ENCODE data around the gene PRXL2B.
A peak's percentile ranks its signal among the peaks of the same experiment; 100 is the strongest.

The PRXL2B gene

DNA sequence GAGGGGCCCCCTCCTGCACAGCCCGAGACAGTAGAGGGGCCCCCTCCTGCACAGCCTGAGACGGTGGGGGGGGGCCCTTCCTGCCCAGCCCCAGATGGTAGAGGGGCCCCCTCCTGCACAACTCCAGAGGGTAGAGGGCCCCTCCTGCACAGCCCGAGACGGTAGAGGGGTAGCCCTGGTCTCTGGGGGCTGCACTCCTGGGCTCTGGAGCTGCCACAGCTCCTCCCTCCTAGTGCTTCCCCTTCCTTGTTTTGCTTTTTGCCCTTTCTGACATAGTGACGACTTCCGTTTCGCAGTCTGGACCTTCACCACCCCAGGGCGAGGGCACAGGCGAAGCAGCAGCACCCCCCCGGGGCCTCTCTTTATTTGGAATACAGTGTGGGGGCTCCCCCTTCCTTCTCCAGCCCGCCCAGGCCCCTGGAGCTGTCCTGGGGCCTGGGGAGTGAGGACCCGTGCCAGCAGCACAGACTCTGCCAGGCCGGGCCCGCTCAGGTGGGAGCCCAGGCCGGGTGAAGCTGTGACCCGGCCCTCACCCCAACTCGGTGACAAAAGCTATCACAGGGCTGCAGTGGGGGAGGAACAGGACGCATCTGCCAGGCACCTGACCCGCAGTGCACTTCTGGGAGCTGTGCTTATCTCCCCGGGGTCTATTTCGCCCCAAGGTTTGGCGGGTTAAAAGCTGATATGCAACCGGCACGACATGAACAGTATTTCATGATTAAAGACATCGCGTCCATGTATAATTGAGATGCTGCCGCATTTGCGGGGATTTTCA is 1.1 kb upstream of the PRXL2B start:
- peak; percentile 50 for DNase-seq (ENCODE audit: low spot score)

DNA sequence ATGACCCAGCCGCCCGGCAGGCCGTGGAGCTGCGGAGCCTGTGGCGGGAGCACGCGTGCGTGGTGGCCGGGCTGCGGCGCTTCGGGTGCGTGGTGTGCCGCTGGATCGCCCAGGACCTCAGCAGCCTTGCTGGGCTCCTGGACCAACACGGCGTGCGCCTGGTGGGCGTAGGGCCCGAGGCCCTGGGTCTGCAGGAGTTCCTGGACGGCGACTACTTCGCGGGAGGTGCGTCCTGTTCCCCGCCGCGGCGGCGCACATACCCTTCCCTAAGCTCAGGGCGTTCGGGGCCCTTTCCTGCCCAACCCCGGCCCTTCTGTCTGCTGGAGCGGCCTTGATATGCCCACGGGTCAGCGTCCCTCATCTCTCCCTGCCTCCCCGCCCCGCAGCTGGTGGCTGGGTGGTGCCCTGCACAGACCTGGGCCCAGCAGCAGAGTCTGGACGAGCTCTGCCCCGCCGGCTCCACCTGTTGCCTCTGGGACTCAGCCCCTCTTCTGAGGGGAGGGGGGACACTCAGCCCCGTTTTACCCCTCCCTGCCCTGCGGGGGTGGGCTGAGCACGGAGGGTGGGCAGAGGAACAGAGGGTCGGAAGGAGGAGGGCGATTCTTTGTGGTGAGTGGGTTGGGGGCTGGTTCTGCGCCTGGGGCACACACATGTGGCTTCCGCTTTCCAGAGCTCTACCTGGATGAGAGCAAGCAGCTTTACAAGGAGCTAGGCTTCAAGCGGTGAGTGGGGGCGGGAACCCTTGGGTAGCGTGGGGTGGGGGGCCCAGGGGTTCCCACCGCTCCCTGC is 688 bp downstream of the PRXL2B start:
- DNase-seq (ENCODE audit: low spot score) = no peak

DNA sequence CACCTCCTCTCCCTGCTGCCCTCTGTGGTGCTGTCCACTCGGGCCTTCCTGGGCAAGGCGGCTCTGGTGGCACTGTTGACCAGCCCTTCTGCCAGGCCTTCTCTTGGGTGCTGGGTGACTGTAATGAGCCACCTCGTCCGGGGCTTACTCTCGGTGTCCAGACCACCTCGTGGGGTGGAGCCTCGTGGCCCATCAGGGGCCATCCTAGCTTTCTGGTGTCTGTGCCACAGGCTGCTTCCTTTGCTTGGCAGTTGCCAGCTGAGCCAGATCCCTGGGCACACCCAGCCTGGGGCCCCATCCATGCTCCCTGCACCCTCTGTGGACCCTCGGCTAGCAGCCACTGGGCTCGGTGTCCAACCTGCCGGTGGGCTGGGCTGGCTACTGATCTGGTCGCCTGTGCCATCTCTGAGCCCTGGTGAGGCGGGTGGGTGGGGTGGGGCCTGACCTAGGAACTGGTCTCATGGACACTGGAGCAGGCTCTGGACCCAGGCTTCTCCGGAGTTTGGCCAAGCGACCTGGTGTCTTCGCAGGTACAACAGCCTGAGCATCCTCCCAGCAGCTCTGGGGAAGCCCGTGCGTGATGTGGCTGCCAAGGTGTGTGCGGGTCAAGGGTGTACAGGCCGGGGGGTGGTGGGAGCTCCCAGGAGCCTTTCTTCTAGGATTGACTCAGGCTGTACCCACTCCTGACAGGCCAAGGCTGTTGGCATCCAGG is 1.4 kb downstream of the PRXL2B start:
- no peak for DNase-seq (ENCODE audit: low spot score)

DNA sequence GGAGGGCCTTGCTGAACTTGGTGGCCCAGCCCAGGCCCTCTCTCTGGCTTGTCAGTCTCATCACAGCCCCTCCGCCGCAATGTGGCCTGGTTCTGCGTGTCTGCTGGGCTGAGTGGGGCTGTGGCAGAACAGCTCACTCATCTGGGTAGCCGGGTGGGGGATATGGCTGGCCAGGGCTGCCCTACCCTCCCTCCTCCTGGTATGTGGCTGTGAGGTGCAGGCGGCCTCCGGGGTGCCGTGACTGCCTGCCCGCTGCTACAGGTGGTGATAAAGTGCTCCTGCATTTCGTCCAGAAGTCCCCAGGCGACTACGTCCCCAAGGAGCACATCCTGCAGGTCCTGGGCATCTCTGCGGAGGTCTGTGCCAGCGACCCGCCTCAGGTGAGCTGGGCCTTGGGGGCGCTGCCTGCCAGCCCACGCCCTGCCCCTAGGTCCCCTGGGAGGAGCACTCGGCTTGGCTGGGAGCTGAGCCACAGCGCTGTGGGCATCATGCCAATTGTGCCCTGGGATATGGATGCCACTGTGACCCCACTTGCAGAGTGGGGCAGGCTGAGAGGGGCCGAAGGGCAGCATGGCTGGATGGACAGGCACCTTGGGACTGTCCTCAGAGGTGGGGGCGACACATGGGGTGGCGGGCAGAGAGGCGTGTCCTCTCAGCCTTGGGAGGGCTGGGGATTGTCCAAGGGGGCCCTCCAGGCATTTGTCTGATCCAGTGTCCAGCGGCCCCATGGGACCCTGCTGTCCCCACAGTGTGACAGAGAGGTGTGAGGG is 2.3 kb downstream of the PRXL2B start:
- DNase-seq (ENCODE audit: low spot score) = no peak

DNA sequence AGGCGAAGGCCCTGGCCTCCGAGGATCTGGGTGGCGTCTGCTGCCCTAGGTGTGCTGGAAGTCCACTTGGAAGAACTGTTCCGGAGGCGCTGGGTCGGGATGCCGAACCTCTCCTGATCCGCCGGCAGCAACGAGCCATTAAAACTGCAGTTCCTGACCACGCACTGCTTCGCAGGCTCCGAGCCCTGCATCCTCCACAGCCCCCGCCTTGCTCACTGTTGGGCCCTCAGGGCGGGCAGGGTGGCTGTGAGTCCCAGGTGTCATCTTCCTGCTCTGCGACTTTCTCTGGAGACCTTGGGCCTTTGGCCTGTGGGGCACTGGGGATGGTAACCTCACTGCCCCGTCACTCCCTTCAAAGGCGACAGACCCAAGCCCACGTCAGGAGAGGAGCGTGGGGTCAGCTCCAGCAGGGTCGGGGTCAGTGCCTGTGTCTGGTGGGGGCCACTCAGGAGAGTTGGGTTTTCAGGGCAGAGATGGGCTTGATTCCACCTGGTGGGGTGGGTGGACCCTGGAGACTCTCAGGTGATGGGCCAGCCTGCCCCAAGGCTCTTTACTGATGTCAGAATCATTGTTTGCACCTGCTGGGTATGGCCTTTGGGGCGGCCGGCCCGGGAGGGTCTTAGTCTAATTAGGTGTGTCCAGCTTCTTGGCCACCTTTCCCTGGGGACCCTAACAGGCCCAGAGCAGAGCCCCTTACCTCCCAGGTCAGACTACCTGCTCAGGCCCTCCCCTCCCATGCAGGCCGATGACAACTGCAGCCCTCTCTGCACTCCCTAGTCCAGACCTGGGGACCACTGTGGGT is 3.1 kb downstream of the PRXL2B start:
- DNase-seq (ENCODE audit: low spot score) = no peak

DNA sequence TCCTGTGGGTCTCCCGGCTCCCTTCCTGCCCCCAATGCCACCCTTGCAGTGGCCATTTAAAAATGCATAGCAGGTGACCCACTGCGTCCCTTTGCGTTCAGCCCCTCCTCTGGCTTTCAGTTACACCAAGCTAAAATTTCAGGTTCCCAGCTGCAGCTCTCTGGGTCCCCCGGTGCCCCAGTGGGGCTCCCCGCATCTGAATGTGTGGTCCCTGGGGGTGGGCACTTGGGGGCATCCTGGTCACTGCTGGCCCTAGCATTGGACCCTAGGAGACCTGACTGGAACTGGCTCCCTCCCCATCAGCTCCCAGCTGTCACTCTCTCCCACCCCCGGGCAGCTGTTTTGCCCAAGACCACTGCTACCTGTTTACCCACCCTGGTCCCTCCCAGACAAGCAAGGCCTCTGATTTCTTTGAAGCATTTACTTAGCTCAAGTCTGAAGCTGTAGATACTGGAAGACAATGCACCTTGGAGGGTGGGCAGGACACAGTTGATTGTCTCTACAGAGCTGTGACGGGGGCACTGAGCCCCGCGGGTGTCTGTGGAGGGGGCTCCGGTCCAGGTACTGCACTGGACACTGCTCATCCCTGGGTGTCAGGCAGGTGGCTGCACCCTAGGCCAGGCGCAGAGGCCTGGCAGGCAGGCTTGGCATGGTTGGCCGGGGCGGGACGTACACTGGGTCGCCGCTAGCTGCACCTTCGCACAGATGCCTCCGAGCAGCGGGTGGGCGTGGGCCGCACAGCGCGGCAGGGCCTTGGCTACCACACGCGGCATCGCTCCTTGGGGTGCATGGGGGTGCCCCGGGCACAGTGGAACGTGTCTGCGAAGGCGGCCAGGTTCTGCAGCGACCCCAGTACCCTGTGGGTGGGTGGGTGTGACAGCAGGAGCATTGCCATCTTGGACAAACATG is 3.9 kb downstream of the PRXL2B start:
- DNase-seq (ENCODE audit: low spot score) = no peak

DNA sequence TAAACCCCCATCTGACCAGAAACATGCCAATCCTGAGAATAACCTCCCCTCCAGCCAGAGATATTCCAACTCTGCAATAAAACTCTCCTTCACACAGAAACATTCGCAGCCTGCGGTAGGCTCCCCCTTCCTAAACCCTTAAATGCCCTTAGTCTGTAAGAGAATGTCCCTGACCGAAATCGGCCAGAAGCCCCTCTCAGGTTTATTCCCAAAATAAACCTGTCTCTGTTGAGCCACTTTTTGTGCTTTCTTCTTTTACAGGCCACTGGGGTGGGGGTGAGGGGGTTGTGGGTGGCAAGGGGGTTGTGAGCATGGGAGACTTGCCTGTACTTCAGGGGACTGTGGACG is 4.6 kb downstream of the PRXL2B start:
- DNase-seq (ENCODE audit: low spot score) = no peak

DNA sequence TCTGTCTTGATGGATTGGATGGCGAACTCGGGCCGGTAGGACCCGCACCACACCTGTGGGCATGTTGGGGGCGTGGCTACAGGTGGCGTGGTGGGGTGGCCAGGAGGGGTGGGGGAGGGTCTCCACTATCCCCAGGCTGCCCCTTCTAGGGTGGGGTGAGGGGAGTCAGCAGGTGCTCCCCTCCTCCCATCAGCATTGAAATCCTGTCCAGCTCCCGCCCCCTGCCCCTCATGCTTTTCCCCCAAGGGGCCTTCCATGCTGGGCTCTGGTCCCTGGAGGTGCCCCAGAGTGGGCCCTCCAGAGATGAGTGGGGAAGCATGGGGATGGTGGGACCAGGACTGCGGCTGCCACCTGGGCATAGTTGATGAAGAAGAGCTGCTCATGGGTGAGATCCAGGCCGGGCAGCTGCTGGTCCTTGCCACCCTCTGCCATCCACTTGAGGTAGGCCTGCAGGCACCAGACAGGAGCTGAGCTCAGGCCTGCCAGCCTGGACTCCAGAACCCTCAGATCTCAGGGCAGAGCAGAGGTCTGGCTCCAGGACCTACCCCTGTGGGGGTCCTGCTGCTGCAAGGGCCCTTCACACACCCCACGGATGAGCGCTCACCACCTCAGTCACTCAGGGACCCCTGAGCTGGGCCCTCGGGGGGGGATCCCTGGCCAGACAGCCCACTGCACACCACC is 5.1 kb downstream of the PRXL2B start:
- no peak for DNase-seq (ENCODE audit: low spot score)

DNA sequence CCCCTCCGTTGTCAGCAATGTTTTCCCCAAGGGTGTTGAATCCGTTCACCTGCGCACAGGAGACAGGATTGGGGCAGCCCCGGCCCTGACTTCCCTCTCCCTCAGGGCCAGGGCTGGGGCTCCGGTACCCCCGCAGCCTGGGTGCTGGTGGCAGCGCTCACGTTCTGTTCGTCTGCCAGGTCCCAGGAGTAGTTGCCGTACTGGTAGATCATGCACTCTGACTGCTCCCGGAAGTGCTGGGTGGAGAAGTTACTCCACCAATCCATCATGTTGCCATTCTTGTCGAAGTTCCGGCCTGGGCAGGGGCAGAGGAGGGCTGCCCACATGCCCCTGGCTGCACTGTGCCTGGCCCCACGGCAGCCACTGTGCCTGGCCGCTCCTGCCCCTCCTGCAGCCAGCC is 6.1 kb downstream of the PRXL2B start:
- no peak for DNase-seq (ENCODE audit: low spot score)

DNA sequence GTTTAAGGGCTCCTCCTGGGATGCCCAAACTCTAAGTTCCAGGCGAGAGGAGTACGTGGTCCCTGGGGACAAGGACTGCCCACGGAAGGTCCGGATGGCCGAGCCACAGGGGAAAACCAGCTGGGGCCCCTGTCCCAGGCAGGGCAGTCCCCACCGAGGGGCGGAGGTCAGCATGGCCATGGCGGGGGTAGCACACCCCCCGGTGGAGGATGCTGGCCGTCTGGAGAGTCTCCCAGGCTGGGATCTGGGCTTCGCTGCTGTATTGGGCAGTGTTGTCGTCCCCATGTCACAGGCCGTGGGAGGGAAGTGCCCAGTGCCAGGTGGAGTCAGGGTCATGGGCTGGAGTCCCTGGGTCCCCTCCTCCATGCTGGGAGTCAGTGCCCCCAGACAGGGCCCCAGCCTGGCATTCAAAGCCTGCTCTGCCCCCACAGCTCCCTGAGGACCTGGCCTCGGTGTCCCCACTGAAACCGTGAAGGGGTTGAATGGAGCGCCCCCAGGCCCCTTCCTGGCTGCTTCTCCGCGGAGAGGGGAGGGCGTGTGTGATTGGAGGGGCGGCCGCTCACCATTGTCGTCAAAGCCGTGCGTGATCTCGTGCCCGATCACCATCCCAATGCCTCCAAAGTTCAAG is 6.8 kb downstream of the PRXL2B start:
- no peak for DNase-seq (ENCODE audit: low spot score)

DNA sequence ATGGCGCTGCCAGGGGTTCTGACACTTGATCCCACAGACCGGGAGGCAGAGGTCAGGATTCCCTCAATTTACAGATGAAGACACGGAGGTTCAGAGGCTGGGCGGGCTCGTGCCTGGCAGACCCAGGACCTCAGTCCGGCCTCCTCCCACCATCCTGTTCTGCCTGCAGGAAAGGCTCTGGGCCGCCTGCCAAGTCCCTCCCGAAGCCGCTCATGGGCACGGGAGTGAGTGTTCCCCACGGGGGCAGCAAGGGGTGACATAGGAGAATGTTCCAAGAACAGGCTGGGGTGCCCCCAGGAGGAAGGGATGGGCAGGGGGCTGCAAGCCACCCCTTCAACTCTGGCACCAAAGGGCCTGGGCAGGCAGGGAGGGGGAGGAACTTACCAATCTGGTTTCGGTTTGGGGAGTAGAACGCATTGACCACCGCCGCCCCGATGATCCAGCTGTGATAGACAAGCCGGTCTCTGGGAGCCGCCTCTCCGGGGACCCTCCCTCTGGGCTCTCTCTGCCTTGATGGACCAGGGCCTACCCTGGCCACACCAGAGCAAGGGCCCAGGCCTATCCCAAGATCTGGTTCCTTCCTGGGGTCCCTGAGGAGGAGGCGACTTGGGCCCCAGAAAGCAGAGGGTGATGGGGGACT is 7.5 kb downstream of the PRXL2B start:
- no peak for DNase-seq (ENCODE audit: low spot score)

DNA sequence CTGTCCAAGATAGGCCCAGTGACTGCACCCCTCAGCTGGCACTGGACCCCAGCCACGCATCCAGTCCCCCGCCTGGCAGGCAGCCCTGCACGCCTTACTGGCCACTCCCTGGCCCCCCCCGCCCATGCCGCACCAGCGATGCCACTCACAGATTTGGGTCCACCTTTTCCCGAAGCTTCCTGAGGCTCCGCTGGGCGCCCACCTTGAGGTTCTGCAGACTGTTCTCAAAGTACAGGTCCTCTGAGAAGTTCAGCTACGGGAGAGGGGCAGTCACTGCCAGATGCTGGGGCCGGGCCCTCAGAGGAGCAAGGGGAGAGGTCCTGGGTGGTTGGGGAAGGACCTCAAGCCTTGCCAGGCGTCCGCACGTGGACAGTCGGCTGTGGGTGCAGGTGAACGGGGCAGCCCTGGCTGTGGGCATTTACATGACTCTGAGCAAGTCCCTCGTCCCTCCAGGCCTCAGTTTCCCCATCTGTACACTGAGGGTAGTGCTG is 8.1 kb downstream of the PRXL2B start:
- DNase-seq (ENCODE audit: low spot score) = no peak

DNA sequence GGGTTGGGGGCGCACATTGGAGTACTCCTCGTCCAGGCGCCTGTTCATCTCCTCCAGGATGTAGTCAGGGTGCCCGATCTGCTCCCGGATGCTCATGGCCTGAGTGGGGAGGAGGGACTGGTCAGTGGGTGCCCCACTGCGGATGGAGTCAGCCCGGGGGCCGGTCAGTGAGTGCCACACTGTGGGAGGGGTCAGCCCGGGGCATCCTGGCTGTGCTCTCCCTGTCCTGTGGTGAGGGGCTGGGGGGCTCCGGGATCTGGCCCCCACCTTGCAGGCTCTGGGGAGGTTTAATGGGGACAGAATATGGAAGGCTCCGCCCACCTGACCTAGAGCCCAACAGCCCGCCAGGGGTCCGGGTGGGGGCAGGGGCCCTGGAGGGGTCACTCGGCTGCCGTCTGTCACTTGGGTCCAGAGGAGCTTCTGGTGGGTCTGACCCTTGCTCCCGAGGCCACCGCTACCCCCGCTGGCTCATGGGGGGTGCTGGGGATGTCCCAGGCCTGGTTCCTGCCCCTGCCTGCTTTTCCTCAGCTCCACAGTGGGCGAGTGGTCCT is 8.8 kb downstream of the PRXL2B start:
- no peak for DNase-seq (ENCODE audit: low spot score)

DNA sequence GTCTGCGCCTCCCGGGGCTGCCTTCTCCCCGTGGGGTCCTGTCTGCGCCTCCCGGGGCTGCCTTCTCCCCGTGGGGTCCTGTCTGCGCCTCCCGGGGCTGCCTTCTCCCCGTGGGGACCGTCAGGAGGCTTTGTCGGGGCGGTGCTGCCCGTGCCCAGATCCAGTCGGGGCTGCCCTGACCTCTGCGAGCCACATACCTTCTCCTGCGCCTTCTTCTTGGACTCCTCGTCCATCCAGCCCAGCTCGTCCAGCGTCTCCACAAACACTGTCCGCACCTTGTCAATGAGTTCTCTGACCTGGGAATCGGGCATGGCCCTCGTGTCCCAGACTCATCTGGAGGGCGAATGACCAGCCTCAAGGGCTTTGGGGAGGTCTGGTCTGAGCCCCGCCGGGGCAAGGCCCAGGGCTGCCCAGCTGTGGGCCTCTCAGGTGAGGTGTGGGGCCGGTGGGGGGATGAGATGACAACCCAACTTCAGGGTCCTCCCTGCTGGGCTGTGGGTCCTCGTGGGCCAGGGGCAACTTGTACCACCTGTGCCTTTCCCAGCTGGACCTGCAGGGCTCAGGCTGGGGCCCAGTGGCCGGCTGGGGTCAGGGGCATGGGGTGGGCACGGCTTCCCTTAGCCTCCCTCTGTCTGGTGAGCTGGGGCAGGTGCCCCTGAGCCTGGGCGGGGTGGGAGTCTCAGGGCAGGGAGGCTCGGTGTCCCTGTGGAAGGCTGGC is 9.4 kb downstream of the PRXL2B start:
- no peak for DNase-seq (ENCODE audit: low spot score)

DNA sequence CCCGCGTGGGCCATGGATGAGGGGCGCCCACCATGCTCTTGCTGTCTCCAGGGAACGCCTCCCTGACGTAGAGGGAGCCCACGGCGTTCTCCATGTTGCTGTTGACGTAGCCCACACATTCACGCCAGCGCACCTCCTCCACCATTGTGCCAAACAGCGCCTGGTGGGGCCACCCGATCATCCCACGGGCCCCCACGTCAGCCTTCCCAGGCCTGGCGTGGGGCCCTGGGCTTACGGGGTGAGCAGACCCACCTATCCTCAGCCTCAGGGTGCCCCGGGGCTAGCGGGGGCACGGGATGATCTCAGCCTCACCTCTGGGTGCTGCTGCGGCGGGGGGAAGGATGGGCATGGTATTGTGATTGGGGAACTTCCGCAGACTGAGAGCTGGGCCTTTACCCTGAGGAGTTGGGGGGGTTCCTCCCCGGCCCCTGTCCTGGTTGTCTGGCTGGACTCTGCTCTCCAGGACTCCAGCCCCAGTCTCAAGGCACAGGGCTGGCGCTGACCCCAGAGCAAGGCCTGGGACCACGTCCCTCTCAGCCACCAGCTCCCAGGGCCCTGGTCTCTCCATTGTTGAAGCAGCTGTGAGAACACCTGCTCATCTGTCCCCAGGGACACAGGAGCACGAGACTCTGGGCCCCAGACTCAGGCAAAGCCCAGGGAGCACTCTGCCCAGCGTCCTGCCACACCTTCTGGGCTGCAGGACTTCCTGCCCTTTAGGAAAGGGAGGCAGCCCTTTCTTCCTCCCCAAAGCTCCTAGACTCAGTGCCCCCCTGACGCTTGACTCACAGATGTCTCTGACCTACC is 10.2 kb downstream of the PRXL2B start:
- no peak for DNase-seq (ENCODE audit: low spot score)

DNA sequence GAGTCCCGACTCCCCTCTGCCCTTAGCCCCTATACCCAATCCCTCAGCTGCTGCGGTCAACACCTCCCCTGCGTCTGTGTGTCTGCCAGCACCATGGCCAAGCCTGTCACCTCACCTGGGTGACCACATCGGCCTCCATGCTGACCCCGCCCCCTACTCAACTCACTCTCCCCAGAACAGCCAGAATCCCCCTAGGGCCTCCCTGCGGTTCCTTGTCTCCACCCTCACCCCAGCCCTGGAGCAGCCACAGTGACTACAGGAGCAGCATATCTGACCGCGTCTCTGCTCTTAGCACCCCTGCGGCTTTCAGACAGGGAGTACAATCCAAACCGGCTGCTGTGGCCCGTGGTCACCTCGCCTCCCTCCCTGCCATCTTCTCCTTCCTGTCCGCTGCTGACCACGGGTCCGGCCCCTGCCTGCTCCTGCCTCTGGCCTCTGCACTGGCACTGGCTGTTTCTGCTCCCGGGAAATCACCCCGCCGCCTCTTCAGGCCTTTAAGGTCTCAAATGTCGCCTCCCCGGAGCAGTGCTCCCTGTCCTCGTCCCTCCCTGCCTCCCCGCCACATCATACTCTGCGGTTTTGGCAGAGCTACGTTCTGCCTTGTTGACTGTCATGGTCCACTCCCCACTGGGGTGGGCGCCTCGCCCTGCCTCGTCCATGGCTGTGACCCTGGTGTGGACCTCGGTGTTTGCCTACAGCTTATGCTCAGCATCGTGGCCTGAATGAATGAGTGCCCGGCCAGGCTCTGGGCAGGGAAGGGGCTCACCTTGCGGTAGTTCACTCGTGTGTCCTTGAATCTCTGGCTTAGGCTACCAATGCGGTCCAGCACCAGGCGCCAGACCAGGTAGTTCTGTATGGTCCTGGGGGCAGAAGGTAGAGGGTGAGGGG is 11.1 kb downstream of the PRXL2B start:
- DNase-seq (ENCODE audit: low spot score) = no peak
